Esophagus squamous epithelium (tissue), 4 donors: ENCODE results near the gene FARP2.
"Not testable (repeated sequence)": the region's sequence is repeated elsewhere in the genome, so short reads cannot be mapped to it uniquely, and the experiment has no call there.

ENCODE experiments used
- CTCF ChIP-seq, 6 experiments: fragments of 450-650 bp in 4 of 6; fragments of 200-600 bp in 2 of 6; sonication (generic) in 2 of 6; IDR thresholded peaks; one replicate each; pipeline ENCODE4 v1.5.1; 2016 to 2019; ENCODE audit warnings: antibody characterized with exemption in 6 of 6, mild to moderate bottlenecking in 4 of 6, moderate library complexity in 4 of 6
- POLR2A ChIP-seq, 4 donors: fragments of 450-650 bp; IDR thresholded peaks; one replicate each; pipeline ENCODE4 v1.6.1; 2017; ENCODE audit warnings: antibody characterized with exemption in 4 of 4, mild to moderate bottlenecking in 4 of 4, moderate library complexity in 3 of 4

GRCh38 chr2:241525818-241526780 lies 170.0 kb downstream of the FARP2 start:
- TF ChIP-seq CTCF, POLR2A (IDR thresholded peaks at IDR 0.05): not testable (repeated sequence)
